ENCODE results near the gene FAM217A. TPM values are rescaled to one million over a fixed set of nuclear protein-coding genes. Genes with fewer than 3 reads are reported as not detected.
A peak's percentile ranks its signal among the peaks of the same experiment; 100 is the strongest.

The FAM217A gene
- total RNA-seq, 1 donor from 2014 or later = not detected

DNA sequence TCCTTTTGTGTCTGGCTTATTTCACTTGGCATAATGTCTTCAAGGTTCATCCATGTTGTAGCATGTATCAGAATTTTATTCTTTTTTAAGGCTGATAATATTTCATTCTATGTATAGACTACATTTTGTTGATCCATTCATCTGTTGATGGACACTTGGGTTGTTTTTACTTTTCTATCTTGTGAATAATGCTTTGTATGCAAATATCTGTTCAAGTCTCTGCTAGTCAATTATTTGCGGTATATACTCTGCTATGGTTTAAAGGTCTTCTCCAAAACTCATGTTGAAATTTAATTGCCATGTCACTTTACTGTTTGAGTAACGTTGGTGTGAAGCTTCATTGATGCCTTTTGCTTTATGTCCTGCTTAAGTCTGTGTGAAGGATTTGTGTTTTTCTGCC is 28.9 kb upstream of the FAM217A start:
- Histone ChIP-seq H3K36me3 (no peaks in the 10 kb centered on the region), H3K27ac (no peak overlapping the region), H3K4me3 (no peak overlapping the region), H3K9me3 (peaks cover 2% of the 10 kb centered on the region), H3K27me3 (no peaks in the 10 kb centered on the region), H3K4me1 (peaks cover 10% of the 10 kb centered on the region)
- intact Hi-C loops (cut with DNase I) = no loop called here
- ATAC-seq (no peak), DNase-seq (no peak)
- TF ChIP-seq CTCF (IDR thresholded peaks at IDR 0.05) = no peak

DNA sequence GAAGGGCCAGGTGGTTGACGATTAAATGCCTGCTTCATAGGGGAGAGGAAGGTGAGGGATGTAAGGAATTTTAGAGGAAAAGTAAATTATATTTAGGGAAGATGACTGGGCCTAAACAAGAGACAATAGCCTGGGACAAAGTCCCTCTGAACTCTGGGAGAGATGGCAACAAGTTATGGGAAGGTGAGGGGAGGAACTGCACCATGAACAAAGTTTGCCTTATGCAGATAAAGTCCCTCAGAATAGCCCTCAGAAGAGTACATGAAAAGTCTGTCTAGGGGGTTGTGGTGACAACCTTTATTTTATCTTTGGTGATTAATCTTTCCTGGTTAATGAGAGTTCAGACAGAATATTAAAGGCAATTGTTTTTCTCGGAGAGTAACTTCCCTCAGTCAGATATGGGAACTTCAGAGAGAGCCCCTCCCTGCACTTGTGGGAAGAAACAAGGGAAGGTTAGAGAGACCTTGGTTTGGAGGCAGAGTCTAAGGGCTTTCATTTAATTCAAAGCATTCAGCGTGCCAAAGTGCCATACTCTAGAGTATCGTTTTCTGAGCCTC is 27.1 kb upstream of the FAM217A start:
- intact Hi-C loops (cut with DNase I) = no loop called here
- DNase-seq (no peak), ATAC-seq (no peak)

DNA sequence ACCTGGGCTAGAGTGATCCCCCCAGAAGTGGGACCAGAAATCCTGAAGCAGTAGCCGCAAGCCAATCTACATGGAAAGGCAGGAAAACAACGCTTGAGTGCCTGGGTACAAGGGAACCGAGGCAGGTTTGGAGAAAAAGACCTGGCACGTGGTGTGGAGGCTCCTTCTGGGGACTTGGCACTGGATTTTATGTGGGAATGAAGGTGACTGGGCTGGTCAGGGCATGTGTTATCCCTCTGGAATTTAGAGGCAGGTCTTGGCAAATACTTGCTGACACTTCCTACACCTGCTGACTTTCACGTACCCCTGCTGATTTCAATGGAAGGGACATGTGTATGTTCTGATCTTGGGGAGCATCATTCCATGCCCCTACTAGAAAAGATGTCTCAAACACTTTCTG is 25.0 kb upstream of the FAM217A start:
- no peak for TF ChIP-seq CTCF (IDR thresholded peaks at IDR 0.05)
- no peaks in the 10 kb centered on the region for H3K9me3 ChIP-seq
- no peak for DNase-seq
- no peaks in the 10 kb centered on the region for H3K36me3 ChIP-seq
- no peak overlapping the region for H3K27ac ChIP-seq
- peak; percentile 58 for ATAC-seq
- H3K27me3 ChIP-seq = no peaks in the 10 kb centered on the region
- H3K4me3 ChIP-seq = no peak overlapping the region
- no peaks in the 10 kb centered on the region for H3K4me1 ChIP-seq
- intact Hi-C loops (cut with DNase I) = no loop called here

More for the DNA sequence above, 27.1 kb upstream of the FAM217A start:
- H3K27ac ChIP-seq = no peak overlapping the region
- no peak for TF ChIP-seq CTCF (IDR thresholded peaks at IDR 0.05)
- no peaks in the 10 kb centered on the region for H3K9me3 ChIP-seq
- no peaks in the 10 kb centered on the region for H3K36me3 ChIP-seq
- H3K27me3 ChIP-seq = no peaks in the 10 kb centered on the region
- peaks cover 10% of the 10 kb centered on the region for H3K4me1 ChIP-seq
- no peak overlapping the region for H3K4me3 ChIP-seq

DNA sequence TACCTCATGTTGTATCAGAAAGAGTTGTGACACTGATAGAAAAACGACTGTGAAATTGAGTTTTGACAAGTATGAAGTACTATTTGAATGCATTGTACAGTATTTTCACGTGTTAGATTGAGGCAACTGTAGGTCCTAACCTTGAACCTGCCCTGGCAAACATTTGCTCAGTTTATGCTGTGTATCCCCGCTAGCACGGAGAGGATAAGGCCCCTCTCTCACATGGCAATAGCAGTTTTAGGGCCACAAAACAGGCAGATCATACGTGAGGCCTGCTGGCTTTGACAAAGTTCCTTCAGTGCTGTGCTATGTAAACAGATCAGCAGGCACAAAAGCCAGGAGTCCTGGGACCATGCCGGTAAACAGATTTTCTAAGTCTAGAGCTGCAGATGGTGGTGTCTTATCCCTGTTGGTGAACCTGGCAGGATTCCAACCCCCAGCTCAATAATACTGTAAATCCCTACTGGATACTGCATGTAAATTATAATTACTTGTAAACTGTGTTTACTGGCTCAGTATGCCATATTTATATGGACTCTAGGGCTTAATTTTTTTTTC is 23.8 kb upstream of the FAM217A start:
- Histone ChIP-seq H3K27ac (no peak overlapping the region), H3K4me3 (no peak overlapping the region), H3K4me1 (no peaks in the 10 kb centered on the region), H3K27me3 (no peaks in the 10 kb centered on the region), H3K36me3 (no peaks in the 10 kb centered on the region), H3K9me3 (no peaks in the 10 kb centered on the region)
- intact Hi-C loops (cut with DNase I) = no loop called here
- no peak for ATAC-seq
- no peak for DNase-seq
- no peak for TF ChIP-seq CTCF (IDR thresholded peaks at IDR 0.05)

GRCh38 chr6:4101298-4101697 is 22.4 kb upstream of the FAM217A start:
- no peak for DNase-seq
- Histone ChIP-seq H3K9me3 (no peaks in the 10 kb centered on the region), H3K27me3 (no peaks in the 10 kb centered on the region), H3K36me3 (no peaks in the 10 kb centered on the region), H3K4me1 (no peaks in the 10 kb centered on the region), H3K27ac (no peak overlapping the region), H3K4me3 (no peak overlapping the region)
- intact Hi-C loops (cut with DNase I) = no loop called here
- no peak for ATAC-seq
- TF ChIP-seq CTCF (IDR thresholded peaks at IDR 0.05) = no peak

GRCh38 chr6:4100655-4101054 is 21.7 kb upstream of the FAM217A start:
- Histone ChIP-seq H3K9me3 (no peaks in the 10 kb centered on the region), H3K27me3 (no peaks in the 10 kb centered on the region), H3K4me1 (no peaks in the 10 kb centered on the region), H3K4me3 (no peak overlapping the region), H3K27ac (no peak overlapping the region), H3K36me3 (no peaks in the 10 kb centered on the region)
- DNase-seq (no peak), ATAC-seq (no peak)
- intact Hi-C loops (cut with DNase I) = no loop called here
- TF ChIP-seq CTCF (IDR thresholded peaks at IDR 0.05) = no peak

All from upper lobe of right lung (tissue), 1 donor.